ENCODE data around the gene EFNB3.

The EFNB3 gene

DNA sequence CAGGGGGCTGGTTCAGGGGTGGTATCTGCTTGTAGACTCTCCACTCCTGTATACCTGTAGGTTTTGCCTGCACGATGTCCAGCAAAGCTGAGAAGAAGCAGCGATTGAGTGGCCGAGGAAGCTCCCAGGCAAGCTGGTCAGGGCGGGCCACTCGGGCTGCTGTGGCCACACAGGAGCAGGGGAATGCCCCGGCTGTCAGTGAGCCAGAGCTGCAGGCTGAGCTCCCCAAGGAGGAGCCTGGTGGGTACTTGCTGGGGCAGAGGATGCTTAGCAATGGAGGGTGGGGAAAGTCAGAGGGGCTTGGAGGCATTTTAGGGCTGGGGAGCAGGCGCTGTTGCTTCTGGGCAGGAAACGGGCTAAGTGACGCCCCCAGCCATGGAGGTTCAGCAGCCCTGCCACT lies 14.7 kb downstream of the EFNB3 start:
- DNase-seq: no peak

DNA sequence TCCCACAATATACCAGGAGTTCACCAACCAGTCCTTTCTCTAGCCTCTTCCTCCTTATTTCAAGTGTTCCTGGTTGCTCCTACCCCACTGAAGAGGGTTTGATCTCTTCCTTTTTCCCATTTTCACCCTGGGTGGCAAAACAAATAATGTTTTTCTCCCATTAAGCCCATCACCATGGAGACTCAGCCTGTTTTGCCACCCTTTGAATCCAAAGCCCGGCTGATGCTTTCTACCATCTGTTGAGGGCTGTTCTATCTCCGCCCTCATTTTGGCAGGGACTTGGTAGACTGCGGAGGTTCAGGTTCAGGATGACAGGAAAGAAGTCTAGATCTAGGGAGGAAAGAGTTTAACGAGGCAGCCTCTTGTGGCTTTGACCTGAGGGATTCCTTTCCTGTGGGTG lies 15.1 kb downstream of the EFNB3 start:
- no peak for DNase-seq

DNA sequence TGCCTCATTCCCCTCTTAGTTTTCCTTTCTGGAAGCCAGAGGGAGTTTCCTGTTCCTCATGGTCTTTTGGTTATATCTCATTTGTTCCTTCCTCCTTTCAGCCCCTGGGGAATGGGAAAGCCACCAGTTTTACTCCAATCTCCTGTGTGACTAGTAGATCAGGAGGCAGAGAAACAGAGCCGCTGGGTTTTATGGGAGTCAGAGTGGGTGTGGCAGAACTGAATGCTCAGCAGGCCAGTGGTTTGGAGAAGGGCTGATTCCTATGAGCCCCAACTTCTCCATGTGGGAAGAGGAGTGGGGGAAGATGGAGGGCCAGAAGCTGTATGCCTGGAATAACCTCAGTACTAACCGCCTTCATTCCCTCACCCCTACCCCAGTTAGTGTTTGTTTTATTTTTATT lies 16.6 kb downstream of the EFNB3 start:
- DNase-seq: no peak

DNA sequence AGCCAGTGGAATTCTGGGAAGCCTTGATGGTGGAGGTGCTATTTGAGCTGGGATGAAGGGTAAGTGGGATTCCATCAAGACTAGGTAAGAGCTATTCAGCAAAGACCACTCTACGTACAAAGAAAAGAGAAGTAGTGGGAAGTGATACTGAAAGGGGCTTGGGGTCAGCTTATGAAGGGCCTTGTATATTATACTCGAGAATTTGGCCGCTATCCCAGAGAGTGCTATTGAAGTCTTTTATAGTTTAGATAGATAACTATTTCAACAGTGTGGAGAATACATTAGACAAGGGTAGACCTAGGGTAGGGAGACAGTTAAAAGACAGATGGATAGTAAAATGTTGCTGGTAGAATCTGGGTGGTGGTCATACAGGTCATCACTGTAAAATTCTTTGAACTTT lies 22.9 kb downstream of the EFNB3 start:
- DNase-seq: no peak

DNA sequence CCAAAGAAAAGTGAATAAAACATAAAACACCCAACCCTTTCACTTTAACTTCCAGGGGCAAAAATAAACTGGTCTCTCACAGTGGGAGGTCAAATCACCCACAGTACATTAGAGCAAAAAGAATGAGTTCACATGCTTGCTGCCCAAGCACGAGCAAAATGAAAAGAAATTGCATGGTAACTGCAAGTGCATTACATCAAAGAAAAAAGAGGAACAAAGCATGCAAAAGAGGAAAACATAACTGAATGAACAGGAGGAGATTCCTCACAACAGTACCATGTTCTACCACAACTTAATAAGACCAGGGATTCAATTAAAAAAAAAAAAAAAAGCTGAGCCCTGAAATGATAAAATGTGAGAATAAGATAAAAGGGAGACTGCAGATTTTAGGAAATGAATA lies 24.8 kb downstream of the EFNB3 start:
- no peak for DNase-seq

DNA sequence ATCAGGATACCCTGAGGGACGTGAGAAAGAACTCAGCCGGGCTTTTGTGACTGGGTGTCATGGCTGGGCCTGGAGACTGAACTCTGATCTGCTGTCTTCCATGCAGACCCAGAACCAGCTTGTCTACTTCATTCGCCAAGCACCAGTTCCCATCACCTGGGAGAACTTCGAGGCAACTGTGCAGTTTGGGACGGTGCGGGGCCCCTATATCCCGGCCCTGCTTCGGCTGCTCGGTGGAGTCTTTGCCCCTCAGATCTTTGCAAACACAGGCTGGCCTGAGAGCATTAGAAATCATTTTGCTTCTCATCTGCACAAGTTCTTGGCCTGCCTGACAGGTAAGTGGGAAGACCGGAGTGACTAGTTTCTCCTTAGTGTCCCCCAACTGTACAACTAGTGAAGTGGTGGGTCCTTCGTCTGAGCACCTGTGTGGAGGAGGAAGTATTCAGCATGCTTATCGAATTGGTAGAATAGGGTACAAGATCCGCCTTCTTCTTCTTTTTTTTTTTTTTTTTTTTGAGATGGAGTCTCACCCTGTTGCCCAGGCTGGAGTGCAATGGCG lies 28.1 kb downstream of the EFNB3 start:
- DNase-seq: no peak

- DNase-seq: no peak
Observed at GRCh38 chr17:7737601-7738000, 32.6 kb downstream of the EFNB3 start.

DNA sequence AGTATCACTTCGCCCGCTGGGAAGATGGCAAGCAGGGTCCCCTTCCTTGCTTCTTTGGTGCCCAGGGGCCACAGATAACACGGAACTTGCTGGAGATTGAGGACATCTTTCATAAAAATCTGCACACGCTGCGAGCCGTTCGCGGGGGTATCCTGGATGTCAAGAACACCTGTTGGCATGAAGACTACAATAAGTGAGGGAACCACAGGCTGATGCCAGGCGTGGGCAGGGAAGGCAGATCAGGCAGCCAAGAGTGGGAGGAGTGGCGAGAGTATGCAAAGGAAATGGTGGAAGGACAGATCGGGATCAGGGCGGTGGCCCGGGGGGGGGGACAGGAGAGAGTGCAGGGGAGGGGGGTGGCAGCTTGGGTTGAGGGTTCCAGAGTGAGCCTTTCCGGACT lies 34.7 kb downstream of the EFNB3 start:
- DNase-seq: no peak

DNA sequence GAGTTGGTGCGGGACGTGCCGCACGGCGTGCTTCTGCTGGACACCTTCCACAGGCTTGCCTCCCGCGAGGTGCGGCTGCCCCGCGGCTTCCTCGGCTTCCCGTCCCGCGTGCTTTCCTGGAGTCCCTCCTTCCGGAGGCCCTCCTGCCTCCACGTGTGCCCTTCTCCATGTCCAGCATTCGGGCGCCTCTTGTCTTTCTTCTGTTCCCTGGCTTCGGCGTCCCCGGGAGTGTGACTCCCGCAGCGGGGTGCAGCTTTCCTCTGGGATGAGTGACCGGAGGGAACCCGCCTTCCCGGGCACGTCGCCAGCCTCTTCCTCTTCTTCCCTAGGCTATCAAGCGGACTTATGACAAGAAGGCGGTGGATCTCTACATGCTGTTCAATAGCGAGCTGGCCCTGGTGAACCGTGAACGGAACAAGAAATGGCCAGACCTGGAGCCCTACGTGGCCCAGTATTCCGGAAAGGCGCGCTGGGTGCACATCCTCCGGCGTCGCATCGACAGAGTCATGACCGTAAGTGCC lies 35.5 kb downstream of the EFNB3 start:
- no peak for DNase-seq

- DNase-seq: no peak
Observed at GRCh38 chr17:7742729-7743128, 37.7 kb downstream of the EFNB3 start.

DNA sequence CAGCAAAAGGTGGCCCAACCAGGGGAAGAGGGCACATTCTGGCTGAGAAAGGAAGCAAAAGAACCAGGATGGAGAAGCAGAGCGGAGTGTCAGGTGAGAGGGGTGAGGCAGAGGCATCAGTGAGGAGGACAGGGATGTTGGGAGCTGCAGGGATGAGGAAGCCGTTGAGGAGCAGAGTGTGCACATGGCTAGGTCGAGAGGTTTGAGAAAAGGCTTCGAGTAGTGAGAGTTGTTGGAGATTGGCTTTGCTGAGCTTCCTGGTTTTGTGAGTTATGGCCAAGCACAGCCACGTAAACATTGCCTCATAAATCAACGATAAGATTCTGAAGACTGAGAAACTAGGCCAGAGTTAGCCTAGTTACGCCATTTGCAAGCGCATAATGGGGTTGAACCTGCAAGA lies 39.4 kb downstream of the EFNB3 start:
- DNase-seq: no peak

- no peak for DNase-seq
Observed at GRCh38 chr17:7745748-7746470, 40.9 kb downstream of the EFNB3 start.

DNA sequence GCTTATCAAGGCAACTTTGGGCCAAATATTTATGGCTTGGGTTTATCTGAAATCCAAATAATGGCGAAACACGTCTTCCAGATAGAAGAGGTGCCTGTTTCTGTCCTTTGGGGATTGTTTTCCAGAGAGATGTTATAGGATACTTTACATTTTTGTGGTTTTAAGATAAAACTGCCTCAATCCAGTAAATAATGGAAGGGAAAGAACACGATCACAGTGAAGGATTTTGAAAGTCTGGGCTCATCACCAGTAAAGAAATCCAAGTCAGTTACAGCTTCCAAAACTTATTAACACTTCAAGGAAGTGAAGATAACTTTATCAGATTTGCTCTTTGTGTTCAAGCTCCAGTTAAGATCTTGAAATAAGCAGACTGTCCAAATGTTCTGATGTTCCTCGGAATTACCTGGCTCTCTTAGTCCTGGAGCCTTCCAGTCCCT lies 42.7 kb downstream of the EFNB3 start:
- DNase-seq: no peak

GRCh38 chr17:7748076-7748775 lies 43.2 kb downstream of the EFNB3 start:
- DNase-seq: no peak

DNA sequence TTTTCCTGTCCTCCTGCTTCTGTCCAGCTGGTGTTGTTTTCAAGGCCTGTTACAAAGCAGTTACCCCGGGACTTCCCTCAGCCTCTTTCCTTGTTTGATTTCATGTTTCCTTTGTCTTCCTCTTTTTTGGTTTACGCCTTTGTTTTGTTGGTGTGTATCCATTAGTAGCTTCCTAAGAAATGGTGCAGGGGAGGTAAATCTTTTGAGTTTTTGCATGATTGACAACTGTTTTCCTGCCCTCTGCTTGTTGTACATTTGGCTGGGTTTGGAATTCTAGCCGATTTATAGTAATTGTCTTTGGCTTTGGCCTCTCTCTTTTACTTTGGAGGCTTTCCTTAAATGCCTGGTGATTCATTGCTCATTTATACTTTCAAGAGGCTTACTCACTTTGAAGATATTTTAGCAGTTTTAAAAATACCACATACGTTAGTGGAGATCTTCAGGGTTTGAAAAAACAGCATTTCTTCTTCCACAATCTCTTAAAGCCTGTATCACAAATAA lies 45.4 kb downstream of the EFNB3 start:
- no peak for DNase-seq

GRCh38 chr17:7754656-7755055 lies 49.7 kb downstream of the EFNB3 start:
- no peak for DNase-seq

DNA sequence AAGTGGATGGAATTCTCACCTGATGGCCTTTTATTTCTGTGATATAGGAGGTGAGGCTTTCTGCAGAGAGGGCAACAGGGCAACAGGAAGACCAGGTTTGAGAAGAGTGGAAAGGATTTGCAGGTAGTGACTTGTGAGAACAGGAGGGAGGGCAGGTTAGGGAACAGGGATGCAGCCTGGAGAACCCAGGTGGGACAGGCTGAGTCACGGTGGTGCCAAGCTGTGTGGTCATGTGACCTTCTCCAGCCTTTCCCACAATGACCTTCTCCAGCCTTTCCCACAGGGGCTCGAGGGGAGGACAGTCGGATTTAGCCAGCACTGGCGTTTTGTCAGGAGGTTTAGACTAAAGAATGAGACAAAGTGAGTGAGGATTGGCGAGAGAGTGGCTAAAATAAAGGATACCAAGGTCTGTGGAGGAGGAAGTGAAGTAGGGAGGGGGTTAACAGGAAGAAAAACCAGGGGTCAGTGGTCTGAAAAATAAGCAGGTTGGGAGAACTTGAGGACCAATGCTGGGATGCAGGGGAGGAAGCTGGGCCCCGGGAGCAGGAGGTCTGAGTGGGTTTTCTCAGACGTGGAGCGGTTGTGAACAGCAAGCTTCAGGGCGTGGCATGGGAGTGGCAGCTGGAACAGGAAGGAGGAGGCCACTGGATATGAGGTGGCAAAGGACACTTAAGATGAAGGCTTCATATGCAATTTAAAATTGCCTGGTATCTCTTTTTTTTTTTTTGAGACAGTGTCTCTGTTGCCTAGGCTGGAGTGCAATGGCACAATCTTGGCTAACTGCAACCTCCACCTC lies 50.3 kb downstream of the EFNB3 start:
- DNase-seq: no peak

DNA sequence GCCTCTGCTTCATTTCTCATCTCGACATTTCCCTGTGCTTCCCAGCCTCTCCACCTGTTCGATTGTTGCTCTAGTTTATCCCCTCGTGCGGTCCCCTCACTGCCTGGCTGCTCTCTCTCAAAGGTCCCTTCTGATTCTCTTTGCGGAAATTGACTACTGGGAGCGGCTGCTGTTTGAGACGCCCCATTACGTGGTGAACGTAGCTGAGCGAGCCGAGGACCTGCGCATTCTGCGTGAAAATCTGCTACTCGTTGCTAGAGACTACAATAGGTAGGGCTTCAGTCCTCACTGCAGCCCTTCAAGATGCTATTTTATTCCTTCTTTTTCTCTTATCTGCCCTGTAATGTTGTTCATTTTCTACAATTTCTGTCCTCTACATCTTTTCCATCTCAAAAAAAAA lies 52.0 kb downstream of the EFNB3 start:
- DNase-seq: no peak

Measured in NCI-H187 treated with DMSO at 0.1 percent for 48 hours (cell line).